GM04503 (cell line): ENCODE data around the gene CYREN.
"Not testable (repeated sequence)": the region's sequence is repeated elsewhere in the genome, so short reads cannot be mapped to it uniquely, and the experiment has no call there.

Source experiments
- DNase-seq: peaks from one replicate; pipeline ENCODE4 v3.0.0-alpha.2; 2012; ENCODE audit warnings: low read depth

Gene CYREN

GRCh38 chr7:135159359-135160085, 11.0 kb downstream of the CYREN start:
- no peak for DNase-seq

- DNase-seq, result no peak
Measured at GRCh38 chr7:135158874-135159273, 11.6 kb downstream of the CYREN start.

- DNase-seq, result no peak
Measured at GRCh38 chr7:135158141-135158655, 12.3 kb downstream of the CYREN start.

DNA sequence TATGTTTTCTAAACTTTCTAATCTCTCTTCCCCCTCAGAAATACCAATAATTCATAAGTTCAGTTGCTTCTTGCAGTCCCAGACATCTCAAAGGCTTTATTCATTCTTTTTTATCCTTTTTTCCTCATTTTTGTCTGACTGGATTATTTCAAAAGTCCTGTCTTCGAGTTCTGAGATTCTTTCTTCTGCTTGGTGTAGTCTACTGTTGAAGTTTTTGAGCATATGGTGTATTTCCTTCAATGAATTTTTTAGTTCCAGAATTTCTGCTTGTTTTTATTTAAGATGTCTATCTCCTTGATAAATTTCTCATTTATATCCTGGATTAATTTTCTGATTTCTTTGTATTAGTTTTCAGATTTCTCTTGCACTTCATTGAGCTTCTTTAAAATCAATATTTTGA, 14.2 kb downstream of the CYREN start:
- no peak for DNase-seq

- DNase-seq, result no peak
Measured at GRCh38 chr7:135154734-135155133, 15.8 kb downstream of the CYREN start.

- DNase-seq, result no peak
Measured at GRCh38 chr7:135152442-135152841, 18.1 kb downstream of the CYREN start.

DNA sequence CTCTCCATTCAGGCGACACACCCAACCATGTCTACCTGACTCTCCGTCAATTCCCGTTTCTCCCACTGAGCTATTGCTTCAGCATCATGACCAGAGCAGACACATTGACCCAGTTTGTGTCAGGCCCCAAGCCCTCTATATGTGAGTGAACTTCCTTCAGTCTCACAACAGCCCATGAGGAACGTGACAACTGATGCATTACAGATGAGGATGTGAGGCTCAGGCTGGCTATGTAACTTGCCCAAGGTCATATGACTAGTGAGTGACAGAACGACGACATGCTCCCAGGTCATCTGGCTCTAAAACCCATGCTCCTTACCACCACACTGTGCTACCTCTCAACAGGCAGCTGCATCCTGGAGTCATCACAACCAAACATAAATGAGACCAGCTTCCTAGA, 19.0 kb downstream of the CYREN start:
- no peak for DNase-seq

DNA sequence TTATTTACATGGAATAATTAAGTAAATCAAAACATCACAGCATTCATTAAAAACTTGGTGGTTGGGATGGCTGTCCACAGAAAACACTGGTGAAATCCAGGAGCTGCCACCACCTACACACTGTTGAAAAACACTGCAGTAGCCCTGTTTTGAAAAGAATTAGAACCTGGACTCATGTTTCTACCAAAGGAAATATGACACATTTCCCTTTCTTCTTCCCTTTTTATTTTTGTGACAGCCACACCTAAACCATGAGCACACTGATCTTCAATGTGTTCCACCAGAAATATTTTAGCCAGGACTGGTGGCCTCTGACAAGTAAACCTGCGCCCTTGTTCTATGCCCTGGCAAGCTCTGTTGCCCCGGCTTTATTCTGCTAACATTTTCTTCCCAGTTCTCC, 19.4 kb downstream of the CYREN start:
- DNase-seq, result no peak

- DNase-seq, result no peak
Measured at GRCh38 chr7:135150072-135150782, 20.3 kb downstream of the CYREN start.

DNA sequence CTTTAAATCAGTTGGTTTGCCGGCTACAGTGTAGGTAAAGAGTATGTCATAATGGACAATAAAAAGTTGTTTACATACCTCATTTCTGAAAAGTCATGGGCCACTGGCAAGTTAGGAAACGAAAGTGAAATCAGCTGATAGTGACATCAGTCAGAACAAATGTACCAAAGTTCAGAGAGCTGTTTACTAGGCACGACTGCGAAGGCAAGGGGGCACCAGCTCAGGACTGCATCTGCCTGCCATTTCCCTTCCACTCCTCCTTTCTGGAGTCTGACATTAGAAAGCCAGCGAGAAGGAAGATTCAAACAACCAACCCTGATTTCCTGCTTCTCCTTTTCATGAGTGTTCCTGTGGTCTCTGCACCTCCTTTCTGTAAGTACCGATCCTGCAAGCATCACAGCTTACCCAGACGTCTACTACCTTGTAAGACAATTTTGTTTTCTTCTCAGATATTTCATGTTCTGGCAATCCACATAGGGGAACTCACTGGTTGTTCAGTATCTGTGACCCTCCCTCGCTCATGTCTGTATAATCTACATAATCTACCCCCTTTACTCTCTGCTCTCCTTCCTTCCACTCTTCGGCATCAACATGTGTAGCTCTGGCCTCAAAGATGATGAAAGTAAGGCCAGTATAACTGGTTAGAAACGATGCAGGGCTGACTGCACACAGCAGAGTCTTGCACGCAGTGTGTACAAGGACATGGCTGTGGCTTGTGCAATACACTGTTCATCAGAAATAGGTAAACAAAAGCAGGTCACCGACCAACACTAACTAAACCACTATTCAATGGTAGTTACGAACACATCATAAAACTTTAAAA, 22.4 kb downstream of the CYREN start, which contains the start of gene TMEM140:
Gene TMEM140, plus strand, starts transcription at position 174 of the 823 bp plus-strand sequence. CDS start 16,370 bp downstream, outside the sequence.
- DNase-seq, result no peak

GRCh38 chr7:135147341-135147898, 23.1 kb downstream of the CYREN start:
- no peak for DNase-seq

DNA sequence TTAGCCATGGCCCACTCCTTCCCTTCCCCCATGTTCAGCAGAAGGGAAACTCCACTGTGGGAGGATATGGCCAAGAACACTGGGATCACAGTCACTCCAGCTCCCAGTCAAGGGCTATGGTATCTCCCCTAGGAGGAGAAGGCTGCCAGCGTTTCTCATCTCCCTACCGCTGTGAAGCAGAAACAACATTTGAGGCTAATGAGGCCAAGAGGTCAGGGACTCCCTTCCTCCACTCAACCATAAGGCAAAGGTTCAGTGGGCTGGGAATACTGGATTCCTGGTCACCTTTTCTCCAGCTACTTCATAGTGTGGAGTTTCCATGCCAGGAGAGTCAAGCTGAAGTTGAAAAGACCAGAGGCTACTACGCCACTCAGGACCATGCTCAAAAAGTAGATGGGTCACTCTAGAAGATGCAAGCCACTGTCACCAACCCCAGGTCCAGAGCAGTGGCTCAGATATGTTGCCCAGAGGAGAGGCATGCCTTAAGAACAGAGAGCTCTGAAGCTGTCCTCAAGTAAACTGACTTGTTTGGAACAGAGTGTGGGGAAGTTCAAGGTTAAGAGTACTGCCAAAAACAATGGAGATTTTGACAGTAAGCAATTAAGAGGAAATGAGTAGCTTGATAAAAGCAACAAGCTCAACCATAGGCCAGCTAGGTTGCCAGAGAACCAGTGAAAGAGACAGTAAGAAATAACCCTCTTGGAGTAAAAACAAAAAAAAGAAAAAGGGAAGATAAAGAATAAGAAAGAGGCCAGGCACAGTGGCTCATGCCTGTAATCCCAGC, 26.4 kb downstream of the CYREN start:
- DNase-seq, result no peak

DNA sequence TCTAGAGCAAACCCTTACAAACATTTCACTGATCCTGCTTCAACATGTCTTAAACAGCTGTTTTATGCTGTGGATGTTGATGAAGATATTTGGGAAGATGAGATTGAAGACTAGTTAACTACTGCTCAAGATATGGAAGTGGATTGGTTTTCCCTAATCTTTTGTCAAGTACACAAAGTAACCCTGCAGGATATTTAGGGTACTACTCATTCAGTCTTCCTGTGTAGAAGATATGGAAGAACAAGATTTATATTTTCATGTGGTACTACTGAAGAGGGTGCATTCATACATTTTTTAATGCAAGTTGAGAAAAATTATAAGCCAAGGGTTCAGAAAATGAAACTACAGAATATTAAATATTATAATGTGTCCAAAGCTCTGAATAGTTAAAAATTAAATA, 40.9 kb downstream of the CYREN start:
- no peak for DNase-seq

DNA sequence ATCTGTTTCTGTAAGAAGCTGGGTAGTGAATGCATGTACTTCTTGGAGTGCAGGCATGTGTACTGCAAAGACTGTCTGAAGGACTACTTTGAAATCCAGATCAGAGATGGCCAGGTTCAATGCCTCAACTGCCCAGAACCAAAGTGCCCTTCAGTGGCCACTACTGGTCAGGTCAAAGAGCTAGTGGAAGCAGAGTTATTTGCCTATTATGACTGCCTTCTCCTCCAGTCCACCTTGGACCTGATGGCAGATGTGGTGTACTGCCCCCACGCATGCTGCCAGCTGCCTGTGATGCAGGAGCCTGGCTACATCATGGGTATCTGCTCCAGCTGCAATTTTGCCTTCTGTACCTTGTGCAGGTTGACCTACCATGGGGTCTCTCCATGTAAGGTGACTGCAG, 41.6 kb downstream of the CYREN start:
- no peak for DNase-seq

- not testable (repeated sequence) for DNase-seq
Measured at GRCh38 chr7:135124631-135125030, 45.9 kb downstream of the CYREN start.

- DNase-seq, result no peak
Measured at GRCh38 chr7:135121868-135122267, 48.6 kb downstream of the CYREN start.

- DNase-seq, result no peak
Measured at GRCh38 chr7:135117096-135117495, 53.4 kb downstream of the CYREN start.
